ENCODE results near the gene ZYX.
"Not testable (repeated sequence)": the region's sequence is repeated elsewhere in the genome, so short reads cannot be mapped to it uniquely, and the experiment has no call there.

The ZYX gene

DNA sequence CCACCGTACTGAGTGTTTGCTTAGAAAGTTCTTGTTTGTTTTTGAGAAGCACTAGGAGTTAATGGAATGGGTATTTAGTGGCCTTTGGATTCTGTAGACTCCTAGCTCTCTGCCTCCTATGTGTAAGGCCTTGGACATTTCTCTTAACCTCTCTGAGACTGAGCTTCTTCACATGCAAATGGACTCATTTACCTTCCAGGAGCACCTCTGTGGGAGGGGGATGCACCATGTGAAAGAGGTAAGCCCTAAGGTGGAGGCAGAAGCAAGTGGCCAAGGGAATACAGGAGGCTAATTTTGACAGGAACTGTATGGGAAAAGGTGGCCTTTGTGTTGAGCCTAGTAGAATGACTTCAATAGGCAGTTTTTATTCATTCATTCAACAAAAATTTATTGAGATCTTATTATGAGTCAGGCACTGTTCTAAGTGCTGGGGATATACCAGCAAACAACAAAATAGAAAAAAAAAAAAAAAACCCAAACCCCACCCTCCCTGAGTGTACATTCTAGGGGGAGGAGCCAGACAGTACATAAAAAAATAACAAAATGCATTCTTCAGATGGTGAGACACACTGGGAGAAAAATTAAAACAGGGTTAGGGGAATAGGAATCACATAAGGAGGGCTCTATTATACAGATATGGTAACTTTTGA is 36.7 kb downstream of the ZYX start:
- DNase-seq (ENCODE audit: low spot score) = no peak

DNA sequence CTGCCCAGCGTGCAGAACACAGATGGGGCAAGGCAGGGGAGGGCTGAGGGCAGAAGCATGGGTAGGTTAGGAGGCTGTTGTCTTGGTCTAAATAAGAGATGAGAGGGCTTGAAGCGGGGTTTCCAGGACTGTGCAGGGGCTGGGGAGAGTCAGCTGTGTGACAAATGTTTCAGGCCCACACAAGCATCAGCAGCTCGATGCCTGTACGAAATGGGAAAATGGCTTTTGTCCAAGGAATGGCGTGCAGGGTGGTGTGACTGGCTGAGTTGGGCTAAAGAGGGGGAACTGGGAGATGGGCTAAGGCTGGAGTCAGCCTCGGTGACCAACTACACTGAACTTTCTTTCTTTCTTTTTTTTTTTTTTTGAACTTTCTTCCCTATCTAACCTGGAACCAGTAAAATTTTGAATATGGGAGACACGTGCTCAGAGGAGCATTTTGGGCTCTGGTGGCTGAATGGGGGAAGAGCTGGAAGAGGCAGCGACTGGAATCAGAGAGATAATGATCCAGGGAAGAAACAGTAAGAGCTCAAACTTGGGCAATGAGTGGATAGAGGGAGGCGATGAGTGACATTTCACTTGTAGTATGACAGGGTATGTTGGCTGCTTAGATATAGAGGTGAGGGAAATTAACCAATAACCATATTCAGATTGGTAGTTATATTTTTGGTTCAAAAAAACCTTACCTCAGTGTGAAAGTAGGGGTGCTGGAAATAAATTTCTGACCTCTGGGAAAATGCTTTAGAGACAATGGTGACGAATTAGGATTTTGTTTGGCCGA is 37.7 kb downstream of the ZYX start:
- DNase-seq (ENCODE audit: low spot score) = no peak

- no peak for DNase-seq (ENCODE audit: low spot score)
Observed at GRCh38 chr7:143419880-143420279, 38.7 kb downstream of the ZYX start.

DNA sequence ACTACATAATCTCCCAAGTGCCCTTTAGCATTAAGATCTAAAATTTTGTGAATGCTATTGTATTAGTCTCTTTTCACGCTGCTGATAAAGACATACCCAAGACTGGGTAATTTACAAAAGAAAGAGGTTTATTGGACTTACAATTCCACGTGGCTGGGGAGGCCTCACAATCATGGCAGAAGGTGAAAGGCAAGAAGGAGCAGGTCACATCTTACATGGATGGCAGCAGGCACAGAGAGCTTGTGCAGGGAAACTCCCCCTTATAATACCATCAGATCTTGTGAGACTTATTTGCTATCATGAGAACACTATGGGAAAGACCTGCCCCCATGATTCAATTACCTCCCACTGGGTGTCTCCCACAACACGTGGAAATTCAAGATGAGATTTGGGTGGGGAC is 39.5 kb downstream of the ZYX start:
- DNase-seq (ENCODE audit: low spot score) = not testable (repeated sequence)

DNA sequence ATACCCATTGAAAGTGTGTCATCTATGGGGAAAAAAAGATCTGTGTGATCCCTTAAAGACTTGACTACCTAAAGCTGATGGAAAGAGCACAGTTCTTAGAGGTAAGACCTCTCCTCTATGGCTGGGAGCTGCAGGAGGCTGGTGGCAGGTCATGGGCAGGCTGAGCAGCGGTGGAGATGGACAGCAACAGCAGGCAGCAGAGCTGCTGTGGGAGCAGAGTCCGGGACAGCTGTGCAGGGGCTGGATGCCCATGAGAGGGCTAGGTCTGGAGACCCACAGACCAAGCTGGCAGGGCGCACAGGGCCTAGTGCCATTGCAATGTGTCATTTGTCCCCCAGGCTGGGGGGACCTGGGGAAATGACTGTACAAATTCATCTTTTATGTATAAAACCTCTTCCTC is 40.9 kb downstream of the ZYX start:
- no peak for DNase-seq (ENCODE audit: low spot score)

DNA sequence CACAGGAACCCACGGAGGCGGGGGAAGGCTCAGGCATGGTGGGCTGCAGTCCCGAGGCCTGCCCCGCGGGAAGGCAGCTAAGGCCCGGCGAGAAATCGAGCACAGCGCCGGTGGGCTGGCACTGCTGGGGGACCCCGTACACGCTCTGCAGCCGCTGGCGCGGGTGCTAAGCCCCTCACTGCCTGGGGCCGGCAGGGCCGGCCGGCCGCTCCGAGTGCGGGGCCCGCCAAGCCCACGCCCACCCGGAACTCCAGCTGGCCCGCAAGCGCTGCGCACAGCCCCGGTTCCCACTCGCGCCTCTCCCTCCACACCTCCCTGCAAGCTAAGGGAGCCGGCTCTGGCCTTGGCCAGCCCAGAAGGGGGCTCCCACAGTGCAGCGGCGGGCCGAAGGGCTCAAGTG is 43.3 kb downstream of the ZYX start:
- not testable (repeated sequence) for DNase-seq (ENCODE audit: low spot score)

DNA sequence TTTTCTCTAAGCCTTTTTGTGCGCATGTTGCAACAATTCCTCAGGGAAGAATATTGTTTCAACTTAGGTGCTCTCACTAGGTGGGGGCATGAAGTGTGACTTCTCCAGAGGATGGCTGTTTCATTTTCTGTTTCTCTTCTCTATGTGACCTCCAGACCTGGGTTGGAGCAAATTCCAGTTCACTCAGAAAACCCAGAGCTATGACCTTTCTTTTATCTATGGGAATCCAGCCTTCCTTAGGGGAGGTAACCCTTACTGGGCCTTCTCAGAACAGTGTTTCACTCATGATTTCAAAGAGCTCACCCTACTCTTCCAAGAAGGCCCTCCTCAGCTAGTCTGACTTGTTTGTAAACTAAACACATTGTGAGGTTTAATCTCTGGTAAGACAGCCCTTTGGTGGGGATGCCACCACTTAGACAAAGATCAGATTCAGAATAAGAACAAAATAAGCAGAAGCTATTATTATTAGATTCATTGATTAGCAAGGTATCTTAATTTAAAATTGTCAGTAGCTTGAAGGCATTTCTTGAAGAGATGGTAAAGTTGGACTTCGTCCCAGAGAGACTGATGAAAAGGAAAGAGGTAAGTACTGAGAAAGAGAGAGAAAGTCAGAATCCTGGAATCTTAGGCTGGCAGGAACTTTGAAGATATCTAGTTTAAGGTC is 45.5 kb downstream of the ZYX start:
- DNase-seq (ENCODE audit: low spot score) = no peak

GRCh38 chr7:143429770-143430698 is 48.9 kb downstream of the ZYX start:
- no peak for DNase-seq (ENCODE audit: low spot score)

DNA sequence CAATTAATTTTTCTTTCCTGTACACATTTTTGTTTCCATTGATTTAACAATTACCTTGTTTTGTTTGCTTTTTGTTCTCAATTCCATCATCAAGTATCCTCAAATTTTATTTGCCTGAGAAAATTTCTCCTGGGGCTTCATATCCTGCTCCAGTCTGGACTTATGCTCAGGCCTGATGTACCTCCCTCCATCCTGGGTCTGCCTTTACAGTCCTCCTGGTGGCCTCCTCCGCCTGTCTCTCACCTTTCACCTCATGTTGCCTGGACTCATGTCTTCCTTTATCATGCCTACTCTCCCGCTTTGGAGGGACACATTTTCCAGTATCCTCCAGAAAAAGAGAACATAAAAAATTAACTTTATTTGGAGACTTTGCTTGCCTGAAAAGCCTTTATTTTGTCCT is 50.0 kb downstream of the ZYX start:
- no peak for DNase-seq (ENCODE audit: low spot score)

- no peak for DNase-seq (ENCODE audit: low spot score)
Observed at GRCh38 chr7:143433759-143434158, 52.6 kb downstream of the ZYX start.

DNA sequence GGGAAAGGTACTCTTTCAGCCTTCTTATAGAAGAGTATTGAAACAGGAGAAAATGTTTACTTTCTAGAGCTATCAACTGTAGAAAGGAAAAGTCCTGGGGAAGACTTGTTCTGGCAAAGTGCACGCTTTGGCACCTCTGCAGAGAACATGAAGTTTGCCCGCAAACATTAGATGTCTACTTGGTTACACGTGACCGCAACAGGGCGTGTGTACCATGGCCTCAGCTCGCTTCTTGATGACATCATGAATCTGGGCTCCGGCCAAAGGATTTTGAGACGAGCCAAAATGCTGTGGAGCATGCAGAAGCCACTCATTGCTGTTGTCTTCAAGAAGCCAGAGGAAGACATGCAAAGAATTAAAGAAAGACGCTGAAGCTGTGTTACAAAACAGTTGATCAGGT is 53.5 kb downstream of the ZYX start:
- no peak for DNase-seq (ENCODE audit: low spot score)

- no peak for DNase-seq (ENCODE audit: low spot score)
Observed at GRCh38 chr7:143435266-143435665, 54.1 kb downstream of the ZYX start.

GRCh38 chr7:143436325-143436946 is 55.3 kb downstream of the ZYX start:
- DNase-seq (ENCODE audit: low spot score) = no peak

GRCh38 chr7:143437578-143437977 is 56.4 kb downstream of the ZYX start:
- DNase-seq (ENCODE audit: low spot score) = no peak

DNA sequence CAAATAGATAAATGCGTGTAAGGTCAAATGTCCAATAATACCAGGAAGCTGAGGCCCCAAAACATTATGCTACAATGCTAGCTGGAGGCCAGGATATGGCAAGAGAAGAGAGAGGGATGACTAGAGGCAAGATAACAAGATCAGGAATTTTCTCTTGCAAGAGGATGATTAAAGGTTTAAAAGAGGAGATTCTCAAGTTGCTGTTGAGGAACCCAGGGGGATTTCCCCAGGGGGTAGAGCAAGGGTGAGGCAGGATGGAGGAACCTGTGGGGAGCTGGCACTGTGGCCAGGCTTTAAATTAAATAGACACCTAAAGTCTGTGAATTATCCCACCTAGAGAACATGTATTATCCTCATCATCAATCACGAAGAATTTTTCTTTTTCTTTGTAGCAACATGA is 58.7 kb downstream of the ZYX start:
- DNase-seq (ENCODE audit: low spot score) = no peak

All from iPS-NIHi11 (cell line).